GM19043 (cell line): Measurements from ENCODE around the gene SPC24.
"Not testable (repeated sequence)": the region's sequence is repeated elsewhere in the genome, so short reads cannot be mapped to it uniquely, and the experiment has no call there.

Experiments
- ATAC-seq: cut with Tn5 transposase; IDR thresholded peaks from one replicate; pipeline ENCODE4 v1.9.1; 2021; ENCODE audit warnings: low read depth; ENCODE audit not compliant: unreplicated experiment

Gene SPC24

DNA sequence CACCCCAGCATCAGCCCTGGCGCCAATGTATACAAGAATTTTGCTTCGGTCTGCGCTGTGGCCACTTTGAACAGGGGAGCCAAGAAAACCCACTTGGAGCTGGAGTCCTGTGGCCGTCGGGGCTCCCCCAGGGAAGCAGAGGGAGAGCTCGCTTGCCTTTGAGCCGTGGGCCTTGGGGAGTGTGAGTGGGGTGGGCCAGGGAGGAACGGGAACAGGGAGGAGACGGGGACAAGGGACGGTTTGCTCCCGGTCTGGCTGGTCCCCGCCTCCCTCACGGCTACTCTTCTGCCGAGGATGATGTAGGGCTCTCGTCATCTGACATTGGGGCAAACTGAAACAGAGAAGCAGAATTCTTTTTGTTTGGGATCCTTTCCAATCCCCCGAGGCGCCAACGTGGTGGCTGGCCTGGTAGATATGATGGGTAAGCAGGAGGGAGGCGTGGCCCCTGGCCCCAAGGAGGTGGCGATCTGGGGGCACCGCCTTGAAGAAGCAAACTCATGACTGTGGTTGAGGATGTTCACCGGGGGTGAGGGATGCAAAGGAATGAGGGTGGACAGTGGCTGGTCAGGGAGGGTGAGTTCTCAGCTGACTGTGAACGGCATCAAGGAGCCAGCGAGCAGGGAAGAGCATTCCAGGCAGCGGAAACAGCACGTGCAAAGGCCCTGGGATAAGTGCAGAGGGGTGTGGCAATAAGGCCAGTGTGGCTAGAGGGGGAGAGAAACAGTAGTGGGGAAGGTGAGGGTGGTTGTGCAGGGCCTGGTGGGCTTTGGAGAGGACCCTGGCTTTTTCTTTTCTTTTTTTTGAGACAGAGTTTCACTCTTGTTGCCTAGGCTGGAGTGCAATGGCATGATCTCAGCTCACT, 10.9 kb upstream of the SPC24 start:
- ATAC-seq, result no peak

DNA sequence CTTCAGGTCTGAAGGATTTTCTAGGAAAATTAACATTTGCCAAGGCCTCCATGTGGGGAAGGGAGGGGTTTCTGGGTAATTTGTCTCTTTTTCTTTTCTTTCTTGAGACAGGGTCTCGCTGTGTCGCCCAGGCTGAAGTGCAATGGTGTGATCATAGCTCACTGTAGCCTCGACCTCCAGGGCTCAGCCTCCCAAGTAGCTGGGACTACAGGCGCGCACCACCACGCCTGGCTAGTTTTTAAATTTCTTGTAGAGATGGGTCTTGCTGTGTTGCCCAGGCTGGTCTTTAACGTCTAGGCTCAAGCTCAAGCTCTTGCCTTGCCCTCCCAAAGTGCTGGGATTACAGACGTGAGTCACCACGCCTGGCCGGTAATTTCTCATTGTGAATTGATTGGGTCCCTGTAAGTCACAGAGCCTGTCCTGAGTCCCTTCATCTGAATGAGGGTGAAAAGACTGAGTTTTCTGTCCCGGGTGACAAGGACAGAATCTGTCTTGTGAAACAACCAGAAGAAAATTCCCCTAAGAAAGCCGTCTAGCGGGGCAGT, 10.0 kb upstream of the SPC24 start:
- no peak for ATAC-seq

DNA sequence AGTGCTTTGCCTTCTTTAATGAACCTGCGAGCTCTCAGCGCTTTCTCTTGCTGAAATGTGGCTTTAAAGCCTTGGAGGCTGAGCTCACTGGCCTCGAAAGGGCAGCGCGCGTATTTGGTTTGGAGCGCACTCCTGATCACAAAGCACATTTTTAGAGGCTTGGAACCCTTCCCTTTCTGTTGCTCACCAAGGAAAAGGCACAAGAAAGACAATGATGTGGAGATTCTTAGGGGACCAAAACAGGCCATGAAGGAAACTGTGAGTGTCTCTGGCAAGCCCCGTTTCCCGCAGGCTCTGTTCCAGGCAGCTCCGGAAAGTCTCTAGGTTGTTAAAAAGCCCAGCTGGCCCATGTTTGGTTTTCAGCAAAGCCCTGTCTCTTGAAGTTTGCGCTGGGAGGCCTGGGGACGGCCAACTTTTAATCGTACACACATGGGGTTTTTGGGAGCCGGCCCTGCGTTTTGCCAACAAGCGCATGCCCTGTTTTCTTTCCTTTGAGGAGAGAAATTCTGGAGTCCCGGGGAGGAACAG, 9.4 kb upstream of the SPC24 start:
- ATAC-seq, result no peak

DNA sequence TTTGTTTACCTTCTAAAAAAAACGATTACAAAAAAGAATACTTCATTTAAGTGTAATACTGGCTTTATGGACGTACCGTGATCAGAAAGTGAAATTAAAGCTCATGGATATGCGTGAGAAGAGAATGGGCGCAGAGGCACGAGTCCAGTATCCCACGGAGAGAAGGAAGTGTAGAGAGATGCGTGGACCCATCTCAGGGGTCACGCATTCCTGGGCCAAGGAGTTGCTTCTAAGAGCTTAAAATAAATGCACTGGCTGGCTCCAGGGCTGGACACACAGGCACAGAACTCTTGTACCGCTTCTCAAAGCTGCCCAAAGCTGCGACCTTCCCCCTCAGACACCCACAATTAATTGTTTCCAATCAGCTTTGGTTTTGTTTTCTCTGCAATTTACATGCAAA, 8.7 kb upstream of the SPC24 start:
- ATAC-seq, result no peak

DNA sequence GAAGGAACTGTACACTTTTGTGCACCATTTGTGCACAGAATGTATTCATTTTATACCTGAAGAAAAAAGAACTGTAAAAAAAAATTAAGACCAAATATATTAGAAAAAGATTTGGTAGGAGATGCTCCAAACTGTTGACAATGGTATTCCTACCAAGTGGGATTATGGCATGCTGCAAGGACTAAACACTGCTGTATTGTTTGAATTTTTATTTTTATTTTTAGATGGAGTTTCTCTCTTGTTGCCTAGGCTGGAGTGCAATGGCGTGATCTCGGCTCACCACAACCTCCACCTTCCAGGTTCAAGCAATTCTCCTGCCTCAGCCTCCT, 4.8 kb upstream of the SPC24 start:
- ATAC-seq, result not testable (repeated sequence)

DNA sequence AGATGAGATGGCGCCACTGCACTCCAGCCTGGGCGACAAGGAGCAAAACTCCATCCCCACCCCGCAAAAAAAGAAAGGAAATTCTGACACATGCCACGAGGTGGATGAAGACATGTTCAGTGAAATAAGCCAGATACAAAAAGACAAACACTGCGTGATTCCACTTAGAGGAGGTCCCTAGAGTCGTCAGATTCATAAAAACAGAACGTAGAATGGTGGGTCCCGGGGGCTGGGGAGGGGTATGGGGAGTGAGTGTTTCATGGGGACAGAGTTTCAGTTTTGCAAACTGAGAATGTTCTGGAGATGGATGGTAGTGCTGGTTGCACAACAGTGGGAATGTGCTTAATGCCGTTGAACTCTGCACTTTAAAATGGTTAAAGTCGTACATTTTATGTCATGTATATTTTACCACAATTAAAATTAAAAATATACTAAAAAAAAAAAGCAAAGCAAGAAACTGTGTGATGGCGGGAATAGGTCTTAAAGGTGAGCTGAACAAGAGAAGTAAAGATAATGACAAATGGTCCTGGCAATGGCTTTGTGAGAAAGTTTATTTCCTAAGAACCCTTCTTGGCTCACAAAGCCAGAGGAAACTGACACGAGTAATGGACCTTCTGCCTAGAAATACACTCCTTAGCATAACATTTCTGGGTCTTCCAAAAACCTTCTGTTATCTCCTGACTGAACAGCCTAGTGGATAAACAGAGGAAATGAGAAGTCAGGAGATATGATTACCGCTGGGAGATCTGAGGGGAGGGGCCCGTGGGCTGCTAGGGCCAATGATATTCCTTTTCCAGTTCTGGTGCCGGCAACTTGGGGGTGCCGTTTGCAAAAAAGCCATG, 4.2 kb upstream of the SPC24 start:
- ATAC-seq, result no peak

DNA sequence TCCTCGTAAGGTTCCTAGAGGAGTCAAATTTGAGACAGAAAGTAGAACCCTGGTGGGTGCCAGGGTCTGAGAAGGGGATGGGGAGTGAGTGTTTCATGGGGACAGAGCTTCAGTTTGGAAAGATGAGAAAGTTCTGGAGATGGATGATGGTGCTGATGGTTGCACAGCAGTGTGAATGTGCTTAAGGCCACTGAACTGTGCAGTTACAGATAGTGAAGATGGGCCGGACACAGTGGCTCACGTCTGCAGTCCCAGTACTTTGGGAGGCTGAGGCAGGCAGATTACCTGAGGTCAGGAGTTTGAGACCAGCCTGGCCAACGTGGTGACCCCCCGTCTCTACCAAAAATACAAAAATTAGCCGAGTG, 917 bp downstream of the SPC24 start:
- ATAC-seq, result no peak

DNA sequence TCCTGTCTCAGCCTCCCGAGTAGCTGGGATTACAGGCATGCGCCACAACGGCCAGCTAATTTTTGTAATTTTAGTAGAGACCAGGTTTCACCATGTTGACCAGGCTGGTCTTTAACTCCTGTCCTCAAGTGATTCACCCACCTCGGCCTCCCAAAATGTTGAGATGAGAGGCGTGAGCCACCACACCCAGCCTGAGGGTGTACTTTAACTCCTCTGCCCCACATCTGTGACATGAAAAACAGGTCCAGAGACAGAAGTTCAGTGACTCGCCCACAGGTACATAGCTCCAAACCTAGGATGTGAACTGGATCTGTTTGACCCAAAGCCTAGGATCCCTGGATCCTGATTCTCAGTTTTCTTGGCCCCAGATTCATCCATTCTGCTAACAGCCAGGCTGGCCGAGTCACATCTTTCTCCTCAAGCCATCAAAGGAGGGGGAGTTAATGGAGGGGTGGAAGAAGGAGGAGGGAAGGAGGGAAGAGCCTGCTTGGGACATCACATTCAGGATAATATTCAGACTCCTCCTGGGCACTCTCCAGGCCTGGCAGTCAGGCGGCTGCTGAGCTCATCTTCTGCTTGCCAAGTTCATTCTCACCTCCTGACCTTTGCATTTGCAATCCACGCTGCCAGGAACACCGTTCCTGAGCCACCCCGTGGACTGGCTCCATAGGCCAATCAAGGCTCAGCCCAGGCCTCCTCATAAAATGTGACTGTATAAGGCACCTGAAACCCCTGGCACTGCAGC, 3.1 kb downstream of the SPC24 start:
- no peak for ATAC-seq

DNA sequence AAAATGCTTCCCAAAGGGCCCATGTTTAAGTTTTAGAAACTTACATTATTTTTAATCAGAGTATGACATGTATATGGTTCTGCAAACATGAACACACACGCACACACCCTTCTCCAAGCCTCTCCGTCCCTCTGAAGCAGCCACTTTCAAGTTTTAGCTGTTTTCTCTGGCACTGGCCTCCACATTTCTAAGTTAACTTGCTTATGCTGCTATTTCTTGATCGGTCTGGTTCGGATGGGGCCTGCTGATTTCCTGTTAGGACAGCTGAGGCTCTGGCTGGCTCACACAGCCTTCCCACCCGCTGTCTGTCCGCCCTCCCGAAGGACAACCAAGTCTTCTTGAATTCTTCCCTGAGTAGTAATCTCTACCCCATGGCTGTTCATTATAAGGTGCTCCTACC, 4.4 kb downstream of the SPC24 start:
- no peak for ATAC-seq

DNA sequence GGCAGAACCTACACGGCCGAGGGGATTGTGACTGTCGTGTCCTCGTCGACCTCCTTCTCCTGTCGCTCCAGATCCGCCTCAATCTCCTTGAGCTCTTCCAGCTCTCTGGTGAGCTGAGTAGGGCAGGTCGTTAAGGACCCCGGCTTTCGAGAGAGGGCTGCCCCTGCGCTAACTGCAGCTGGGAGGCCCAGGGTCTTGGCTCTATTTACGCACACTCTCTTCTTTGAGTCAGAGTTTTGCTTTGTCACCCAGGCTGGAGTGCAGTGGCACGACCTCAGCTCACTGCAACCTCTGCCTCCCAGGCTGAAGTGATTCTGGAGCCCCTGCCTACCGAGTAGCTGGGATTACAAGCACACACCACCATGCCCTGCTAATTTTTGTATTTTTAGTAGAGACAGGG, 7.6 kb downstream of the SPC24 start:
- no peak for ATAC-seq

DNA sequence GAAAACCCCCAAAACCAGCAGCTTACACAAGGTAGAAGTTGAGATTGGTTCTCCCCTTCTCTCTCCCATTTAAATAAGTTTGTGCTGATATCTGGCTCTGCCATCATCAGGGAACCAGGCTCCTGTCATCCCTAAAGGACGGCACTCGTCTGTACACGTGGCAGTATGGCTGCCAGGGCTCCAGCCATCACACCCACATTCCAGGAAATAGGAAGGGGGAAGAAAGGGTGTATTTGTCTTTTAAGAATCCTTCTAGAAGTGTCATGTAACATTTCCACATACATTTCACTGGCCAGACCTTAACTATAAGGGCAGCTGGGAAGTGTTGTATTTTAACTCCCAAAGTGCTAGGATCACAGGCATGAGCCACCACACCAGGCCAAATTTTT, 10.1 kb downstream of the SPC24 start:
- ATAC-seq, result no peak

DNA sequence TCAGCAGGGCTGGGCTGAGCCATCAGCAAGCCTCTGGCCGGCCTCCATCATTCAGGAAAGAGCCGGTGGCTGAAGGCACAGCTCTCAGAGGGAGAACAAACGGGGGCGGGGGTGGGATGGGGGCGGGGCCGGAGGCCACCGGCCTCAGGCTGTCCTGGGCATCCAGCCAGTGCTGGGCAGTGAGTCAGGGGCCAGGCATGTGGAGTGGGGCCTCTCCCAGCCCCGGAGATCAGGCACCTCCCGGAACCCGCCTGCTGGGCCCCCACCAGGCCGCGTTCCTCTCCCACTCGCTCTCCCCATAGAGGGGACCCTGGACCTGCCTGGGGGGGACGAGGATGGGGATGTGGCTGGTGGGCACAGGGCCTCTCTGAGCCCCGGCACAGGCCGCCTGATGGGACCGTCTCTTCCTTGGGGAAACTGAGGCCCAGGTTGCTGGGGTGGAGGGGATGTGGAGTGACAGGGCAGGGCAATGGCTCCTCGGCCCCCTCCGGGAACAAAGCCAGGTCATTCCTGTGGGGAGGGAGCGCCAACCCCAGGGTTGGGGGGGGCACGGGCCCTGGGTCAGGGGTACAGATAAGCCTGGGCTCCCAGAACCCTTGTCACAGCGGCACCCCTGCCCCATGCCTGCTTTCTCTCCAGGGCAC, 12.9 kb downstream of the SPC24 start:
- ATAC-seq, result no peak

DNA sequence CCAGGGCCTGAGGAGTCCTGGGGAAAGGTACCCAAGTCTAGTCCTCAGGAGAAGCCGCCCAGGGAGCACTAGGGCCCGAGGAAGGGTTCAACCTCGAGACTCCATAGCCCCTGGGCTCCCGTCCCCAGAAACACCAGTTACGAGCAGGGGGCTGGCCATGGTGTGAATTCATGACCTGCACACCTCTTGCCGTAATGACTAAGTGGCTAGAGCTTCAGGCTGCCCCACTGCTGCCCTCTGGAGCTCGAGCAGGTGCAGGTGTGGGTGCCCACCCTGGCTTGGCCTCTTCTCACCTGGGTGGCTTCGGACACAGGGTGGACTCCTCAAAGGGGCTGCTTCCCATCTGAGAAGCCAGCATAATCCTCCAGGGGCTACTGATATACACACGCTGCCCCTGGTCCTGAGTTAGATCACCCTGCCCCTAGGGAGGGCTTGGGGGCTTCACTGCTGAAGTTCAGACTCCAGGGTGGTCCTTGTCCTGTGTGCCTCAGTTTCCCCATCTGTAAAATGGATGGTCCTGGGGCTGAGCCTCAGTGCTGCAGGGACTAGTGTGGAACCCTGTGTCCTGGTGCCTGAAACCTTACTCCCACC, 13.6 kb downstream of the SPC24 start:
- no peak for ATAC-seq

DNA sequence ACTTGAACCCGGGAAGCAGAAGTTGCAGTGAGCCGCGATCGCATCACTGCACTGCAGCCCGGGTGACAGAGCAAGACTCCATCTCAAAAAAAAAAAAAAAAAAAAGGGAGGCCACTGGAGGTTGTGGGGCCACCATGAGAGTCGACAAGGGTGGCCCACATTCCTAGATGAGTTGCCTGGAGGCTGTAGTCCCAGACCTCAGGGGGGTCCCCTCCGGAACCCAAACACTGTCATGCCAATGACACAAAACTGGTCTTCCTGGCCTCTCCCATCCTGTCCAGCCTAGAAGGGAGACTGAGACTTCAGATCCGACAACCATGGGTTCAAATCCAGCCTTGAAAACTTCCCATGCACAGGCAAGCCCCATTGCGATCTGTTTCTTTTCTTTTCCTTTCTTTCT, 14.7 kb downstream of the SPC24 start:
- no peak for ATAC-seq

DNA sequence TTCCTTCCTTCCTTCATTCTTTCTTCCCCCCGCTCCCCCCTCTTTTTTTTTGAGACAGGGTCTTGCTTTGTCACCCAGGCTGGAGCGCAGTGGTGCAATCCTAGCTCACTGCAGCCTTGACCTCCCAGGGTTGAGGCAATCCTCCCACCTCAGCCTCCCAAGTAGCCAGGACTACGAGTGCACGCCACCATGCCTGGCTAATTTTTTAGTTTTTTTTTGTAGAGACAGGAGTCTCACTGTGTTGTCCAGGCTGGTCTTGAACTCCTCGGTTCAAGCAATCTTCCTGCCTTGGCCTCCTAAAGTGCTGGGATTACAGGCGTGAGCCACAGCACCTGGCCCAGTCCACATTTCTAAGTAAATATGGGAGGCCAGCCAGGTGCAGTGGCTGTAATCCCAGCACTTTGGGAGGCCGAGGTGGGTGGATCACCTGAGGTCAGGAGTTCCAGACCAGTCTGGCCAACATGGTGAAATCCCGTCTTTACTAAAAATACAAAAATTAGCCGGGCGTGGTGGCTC, 15.5 kb downstream of the SPC24 start:
- not testable (repeated sequence) for ATAC-seq

DNA sequence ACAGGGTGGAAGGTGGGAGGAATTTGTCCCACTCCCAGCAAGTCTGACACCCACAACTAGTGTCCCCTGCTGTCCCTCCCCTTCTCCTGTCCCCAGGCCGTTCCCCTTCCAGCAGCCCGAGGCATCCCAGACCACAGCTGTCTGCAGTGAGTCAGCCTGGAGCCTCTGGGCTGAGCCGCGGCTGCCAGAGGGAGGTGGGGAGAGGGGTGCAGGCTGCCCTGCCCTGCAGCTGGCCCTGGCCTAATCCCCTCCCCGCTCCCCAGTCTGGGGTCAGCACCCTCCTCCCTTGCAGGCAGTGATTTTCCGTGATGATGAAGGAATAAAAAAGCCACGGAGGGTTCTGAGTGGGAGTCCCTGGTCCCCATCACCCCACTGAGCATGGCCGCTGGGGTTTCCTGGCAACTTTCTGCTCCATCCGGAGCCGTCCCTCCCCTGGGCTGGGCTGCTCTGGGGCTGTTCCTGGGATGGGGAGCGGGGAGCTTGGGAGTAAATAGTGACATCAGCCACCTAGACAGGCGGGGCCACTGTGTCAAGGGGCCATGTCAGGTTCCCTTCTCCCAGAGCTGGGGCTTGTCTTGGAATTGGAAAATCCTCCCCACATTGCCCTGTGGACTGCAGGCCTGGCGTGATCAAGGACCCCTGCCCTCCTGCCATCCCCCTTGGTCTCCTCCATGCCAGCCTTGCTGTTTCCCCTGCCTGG, 16.8 kb downstream of the SPC24 start:
- no peak for ATAC-seq

DNA sequence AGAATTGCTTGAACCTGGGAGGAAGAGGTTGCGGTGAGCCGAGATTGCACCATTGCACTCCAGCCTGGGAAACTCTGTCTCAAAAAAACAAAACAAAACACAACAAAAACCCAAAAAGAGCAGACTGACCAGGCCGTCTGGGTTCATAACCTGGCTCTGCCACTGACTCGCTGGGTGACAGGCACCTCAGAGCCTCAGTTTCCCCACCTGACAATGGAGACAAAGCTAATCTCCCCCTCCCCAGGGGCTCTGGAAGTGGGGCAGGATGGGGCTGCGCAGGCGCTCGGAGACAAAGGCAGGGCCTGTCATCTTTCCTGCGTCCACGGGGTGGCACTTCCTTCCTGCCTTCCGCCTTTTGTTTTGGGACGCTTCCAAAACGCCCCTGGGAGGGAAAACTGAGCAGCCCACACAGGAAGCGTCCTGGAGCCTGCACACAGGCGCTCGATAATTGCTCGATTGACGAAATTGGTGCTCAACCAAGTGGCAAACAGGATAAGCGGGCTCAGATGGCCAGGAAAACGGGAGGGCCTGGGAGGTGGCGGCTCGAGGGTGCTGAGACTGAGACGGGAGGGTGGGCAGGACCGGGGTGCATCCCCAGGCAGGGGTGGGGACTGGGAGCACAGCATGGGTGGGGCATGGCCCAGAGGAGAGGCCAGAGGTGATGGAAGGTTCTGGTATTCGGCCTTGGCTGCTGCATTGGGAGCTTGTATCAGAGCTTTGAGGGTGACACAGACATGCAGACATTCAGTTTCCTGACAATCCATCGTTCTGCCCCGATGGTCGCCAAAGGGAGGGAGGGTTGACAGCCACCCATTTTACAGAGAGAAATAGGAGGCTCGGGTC, 17.8 kb downstream of the SPC24 start:
- no peak for ATAC-seq

DNA sequence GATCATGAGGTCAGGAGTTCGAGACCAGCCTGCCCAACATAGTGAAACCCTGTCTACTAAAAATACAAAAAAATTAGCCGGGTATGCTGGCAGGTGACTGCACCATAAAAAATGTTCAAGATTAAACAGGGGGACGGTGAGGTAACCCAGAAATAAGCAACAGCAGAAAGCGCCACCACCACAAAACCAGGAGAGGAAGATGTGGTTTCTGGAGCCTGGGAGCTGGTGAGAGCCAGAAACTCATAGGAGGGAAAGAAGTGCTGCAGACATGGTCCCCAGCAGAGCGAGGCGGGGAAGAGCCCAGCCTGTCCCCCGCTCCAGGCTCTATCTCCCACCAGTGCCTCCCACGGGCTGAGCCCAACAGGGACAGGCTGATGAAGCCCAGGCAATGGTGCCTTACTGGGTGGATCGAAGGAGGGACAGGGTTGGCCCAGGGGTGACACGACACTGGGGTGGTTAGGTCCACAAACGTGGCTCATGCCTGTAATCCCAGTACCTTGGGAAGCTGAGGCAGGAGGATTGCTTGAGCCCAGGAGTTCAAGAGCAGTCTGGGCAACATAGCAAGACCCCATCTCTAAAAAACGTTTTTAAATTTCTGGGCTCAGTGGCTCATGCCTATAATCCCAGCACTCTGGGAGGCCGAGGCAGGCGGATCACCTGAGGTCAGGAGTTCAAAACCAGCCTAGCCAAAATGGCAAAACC, 19.0 kb downstream of the SPC24 start:
- no peak for ATAC-seq
